Vagina (tissue), 2 donors: ENCODE measurements around the gene SERPINE1.

Source experiments
- POLR2A ChIP-seq, 2 donors: fragments of 450-650 bp; IDR thresholded peaks; one replicate each; pipeline ENCODE4 v1.6.1; 2017; ENCODE audit warnings: antibody characterized with exemption in 2 of 2, mild to moderate bottlenecking in 2 of 2, moderate library complexity in 2 of 2
- TF ChIP-seq, protein P1 (sequence below), 3 experiments: fragments of 450-650 bp in 2 of 3; fragments of 200-600 bp in 1 of 3; sonication (generic) in 1 of 3; IDR thresholded peaks; one replicate each; pipeline ENCODE4 v1.5.1; 2017 to 2019; ENCODE audit warnings: antibody characterized with exemption in 3 of 3, mild to moderate bottlenecking in 2 of 3, moderate library complexity in 2 of 3

DNA sequence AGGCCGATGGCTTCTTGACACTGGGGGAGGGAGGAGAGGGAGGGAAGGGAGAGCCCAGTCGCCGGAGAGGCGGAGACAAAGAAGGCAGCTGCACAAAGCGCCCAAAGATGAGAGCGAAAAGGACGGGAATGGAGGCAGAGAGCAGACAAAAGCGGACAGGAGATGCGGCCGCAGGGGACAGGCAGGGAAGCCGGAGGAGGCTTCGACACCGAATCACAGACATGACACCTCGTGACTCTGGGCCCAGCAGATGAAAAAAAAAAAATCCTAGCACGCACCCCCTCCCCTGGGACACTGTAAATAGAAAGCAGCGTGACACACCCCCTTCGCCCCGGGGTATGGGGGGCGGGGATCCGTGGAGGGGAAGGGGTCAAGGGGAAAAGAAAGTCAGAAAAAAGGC, 52.2 kb downstream of the SERPINE1 start:
- TF ChIP-seq, protein P1, sequence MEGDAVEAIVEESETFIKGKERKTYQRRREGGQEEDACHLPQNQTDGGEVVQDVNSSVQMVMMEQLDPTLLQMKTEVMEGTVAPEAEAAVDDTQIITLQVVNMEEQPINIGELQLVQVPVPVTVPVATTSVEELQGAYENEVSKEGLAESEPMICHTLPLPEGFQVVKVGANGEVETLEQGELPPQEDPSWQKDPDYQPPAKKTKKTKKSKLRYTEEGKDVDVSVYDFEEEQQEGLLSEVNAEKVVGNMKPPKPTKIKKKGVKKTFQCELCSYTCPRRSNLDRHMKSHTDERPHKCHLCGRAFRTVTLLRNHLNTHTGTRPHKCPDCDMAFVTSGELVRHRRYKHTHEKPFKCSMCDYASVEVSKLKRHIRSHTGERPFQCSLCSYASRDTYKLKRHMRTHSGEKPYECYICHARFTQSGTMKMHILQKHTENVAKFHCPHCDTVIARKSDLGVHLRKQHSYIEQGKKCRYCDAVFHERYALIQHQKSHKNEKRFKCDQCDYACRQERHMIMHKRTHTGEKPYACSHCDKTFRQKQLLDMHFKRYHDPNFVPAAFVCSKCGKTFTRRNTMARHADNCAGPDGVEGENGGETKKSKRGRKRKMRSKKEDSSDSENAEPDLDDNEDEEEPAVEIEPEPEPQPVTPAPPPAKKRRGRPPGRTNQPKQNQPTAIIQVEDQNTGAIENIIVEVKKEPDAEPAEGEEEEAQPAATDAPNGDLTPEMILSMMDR (IDR thresholded peaks at IDR 0.05): no peak
- TF ChIP-seq POLR2A (IDR thresholded peaks at IDR 0.05): no peak
